Choroid plexus epithelial cell (primary cell): ENCODE measurements around the gene TMEM181.
A peak's percentile ranks its signal among the peaks of the same experiment; 100 is the strongest.
"Not testable (repeated sequence)": the region's sequence is repeated elsewhere in the genome, so short reads cannot be mapped to it uniquely, and the experiment has no call there.

Source experiments
- DNase-seq: peaks from one replicate; pipeline ENCODE4 v3.0.0-alpha.2; 2010; ENCODE audit warnings: low read depth
- H3K4me3 ChIP-seq: 2 replicates; pipeline ENCODE4 v1.5.1; 2011; ENCODE audit warnings: low read depth, mild to moderate bottlenecking, control low read depth, low read length, moderate library complexity
- TF ChIP-seq, protein P1 (sequence below): conservative IDR thresholded peaks from 2 replicates; pipeline ENCODE4 v1.5.1; 2011; ENCODE audit warnings: low read depth, mild to moderate bottlenecking, control low read depth, inconsistent platforms, low read length, moderate library complexity

The TMEM181 gene

DNA sequence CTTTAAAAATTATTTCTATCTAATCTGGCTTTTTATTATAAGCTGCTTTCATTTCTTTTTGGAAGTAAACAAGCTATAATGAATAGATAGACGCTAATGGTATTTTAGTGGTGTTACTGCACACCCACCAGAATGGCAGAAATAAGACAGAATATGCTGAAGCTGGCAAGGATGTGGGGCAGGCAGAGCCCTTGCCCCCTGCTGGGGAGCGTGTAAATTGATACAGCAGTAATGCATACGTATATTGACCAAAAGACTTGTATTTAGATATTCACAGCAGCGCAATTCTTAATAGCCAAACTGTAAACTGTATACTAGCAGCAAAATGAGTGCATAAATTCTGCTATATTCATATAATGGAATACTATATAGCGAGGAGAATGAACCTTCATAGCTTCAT is 35.3 kb downstream of the TMEM181 start:
- DNase-seq = no peak
- no peak overlapping the region for H3K4me3 ChIP-seq
- TF ChIP-seq, protein P1, sequence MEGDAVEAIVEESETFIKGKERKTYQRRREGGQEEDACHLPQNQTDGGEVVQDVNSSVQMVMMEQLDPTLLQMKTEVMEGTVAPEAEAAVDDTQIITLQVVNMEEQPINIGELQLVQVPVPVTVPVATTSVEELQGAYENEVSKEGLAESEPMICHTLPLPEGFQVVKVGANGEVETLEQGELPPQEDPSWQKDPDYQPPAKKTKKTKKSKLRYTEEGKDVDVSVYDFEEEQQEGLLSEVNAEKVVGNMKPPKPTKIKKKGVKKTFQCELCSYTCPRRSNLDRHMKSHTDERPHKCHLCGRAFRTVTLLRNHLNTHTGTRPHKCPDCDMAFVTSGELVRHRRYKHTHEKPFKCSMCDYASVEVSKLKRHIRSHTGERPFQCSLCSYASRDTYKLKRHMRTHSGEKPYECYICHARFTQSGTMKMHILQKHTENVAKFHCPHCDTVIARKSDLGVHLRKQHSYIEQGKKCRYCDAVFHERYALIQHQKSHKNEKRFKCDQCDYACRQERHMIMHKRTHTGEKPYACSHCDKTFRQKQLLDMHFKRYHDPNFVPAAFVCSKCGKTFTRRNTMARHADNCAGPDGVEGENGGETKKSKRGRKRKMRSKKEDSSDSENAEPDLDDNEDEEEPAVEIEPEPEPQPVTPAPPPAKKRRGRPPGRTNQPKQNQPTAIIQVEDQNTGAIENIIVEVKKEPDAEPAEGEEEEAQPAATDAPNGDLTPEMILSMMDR = peak; percentile 40

GRCh38 chr6:158596861-158597260 is 37.0 kb downstream of the TMEM181 start:
- TF ChIP-seq, protein P1 = no peak
- DNase-seq = no peak
- no peak overlapping the region for H3K4me3 ChIP-seq

GRCh38 chr6:158597565-158597964 is 37.7 kb downstream of the TMEM181 start:
- H3K4me3 ChIP-seq = no peak overlapping the region
- TF ChIP-seq, protein P1 = no peak
- DNase-seq = no peak

DNA sequence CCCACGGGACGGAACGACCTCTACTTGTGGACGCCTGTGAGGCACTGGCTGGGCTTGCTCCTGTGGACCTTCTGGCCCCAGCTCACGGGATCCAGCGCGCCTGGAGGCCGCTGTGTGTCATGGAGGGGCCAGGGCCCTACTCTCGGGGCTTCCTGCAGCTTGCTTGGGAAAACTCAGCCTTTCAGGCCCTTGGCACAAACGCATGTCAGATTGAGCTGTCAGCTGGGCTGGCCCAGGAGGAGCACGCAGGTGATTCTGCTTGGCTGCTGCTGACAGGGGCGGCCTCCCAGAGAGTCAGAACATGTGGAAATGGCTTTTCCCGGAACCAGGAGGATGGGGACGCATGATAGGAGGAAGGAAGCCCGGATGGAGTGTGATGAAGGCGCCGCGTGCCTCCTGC is 39.7 kb downstream of the TMEM181 start:
- no peak for DNase-seq
- TF ChIP-seq, protein P1 = no peak
- no peak overlapping the region for H3K4me3 ChIP-seq

GRCh38 chr6:158603261-158604047 is 43.6 kb downstream of the TMEM181 start:
- TF ChIP-seq, protein P1 = no peak
- DNase-seq = no peak
- H3K4me3 ChIP-seq = no peak overlapping the region

- no peak overlapping the region for H3K4me3 ChIP-seq
- TF ChIP-seq, protein P1 = no peak
- no peak for DNase-seq
These were observed 44.1 kb downstream of the TMEM181 start for GRCh38 chr6:158604048-158604406.

DNA sequence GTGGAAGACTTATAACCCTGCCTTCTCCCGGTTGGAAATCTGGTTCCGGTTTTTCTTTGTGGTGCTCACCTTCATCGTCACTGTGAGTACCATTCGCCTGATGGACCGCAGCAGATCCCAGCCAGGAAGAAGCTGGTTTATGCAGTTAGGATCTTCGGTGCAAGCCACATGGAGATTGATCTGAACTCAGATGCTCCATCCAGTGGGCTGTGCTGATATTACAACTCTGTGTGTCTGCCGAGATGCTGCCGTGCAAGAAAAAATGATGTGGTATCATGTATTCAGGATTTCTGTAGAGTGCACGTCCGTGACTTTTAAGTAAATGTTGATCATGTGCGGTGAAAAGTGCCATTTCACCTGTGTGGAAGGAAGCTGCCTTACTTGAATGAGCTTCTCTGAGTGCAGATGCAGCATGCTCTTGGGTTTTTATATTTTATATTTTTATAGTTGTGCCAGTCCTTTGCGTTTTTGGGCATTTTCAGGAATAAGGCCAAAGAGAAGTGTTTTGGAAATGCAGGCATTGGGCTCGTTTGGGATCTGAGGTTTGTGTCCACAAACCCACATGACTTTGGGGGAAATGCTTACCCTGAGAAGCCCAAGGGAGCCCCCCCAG is 45.5 kb downstream of the TMEM181 start:
- peak; percentile 89 for DNase-seq
- TF ChIP-seq, protein P1 = peak; percentile 89
- no peak overlapping the region for H3K4me3 ChIP-seq

DNA sequence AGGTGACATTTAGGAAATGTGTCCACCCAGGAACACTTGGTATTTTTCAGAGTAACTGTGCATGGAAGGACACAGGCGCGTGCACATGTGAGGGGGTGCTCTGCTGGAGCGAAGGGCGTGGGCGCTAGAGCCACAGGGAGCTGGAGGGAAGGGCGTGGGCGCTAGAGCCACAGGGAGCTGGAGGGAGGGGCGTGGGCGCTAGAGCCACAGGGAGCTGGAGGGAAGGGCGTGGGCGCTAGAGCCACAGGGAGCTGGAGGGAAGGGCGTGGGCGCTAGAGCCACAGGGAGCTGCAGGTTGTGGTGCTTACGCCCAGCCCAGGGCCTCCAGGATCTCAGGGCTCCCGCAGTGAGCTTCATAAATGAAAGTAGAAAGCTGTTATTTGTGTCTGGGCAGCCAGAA is 46.1 kb downstream of the TMEM181 start:
- H3K4me3 ChIP-seq, DNase-seq: not testable (repeated sequence)
